Skeletal muscle tissue (tissue), 4 donors: Measurements from ENCODE around the gene UQCRQ. TPM values are rescaled to one million over a fixed set of nuclear protein-coding genes. Genes with fewer than 3 reads are reported as not detected.

Source experiments
- H3K27ac ChIP-seq: one replicate; pipeline ENCODE4 v1.7.0; 2013; ENCODE audit warnings: mild to moderate bottlenecking, low read depth, low read length, inconsistent platforms
- H3K27me3 ChIP-seq, 3 donors: one replicate each; pipeline ENCODE4 v1.7.0; 2013; ENCODE audit warnings: low read length in 3 of 3; ENCODE audit not compliant: control insufficient read depth in 3 of 3, insufficient read depth in 3 of 3
- H3K36me3 ChIP-seq, 3 donors: one replicate each; pipeline ENCODE4 v1.7.0; 2013; ENCODE audit warnings: low read length in 3 of 3; ENCODE audit not compliant: control insufficient read depth in 3 of 3, insufficient read depth in 3 of 3
- H3K4me1 ChIP-seq, 3 donors: one replicate each; pipeline ENCODE4 v1.7.0; 2013; ENCODE audit warnings: low read length in 3 of 3, mild to moderate bottlenecking in 3 of 3; ENCODE audit not compliant: control insufficient read depth in 3 of 3, insufficient read depth in 3 of 3
- H3K4me3 ChIP-seq, 3 donors: one replicate each; pipeline ENCODE4 v1.7.0; 2013; ENCODE audit warnings: low read length in 3 of 3
- H3K9ac ChIP-seq, 3 donors: one replicate each; pipeline ENCODE4 v1.7.0; 2013; ENCODE audit warnings: low read length in 3 of 3, mild to moderate bottlenecking in 3 of 3, moderate library complexity in 2 of 3, low read depth in 1 of 3
- H3K9me3 ChIP-seq, 3 donors: one replicate each; pipeline ENCODE4 v1.7.0; 2013; ENCODE audit warnings: low read length in 3 of 3; ENCODE audit not compliant: control insufficient read depth in 3 of 3
- total RNA-seq: library from RNA; depleted of rRNA; stranded (reverse); fragments of >200 nt; gene quantifications from one replicate; pipeline ENCODE4 v1.2.3, GENCODE V29; 2014
- donor health status: Osteomylitis.

UQCRQ gene
- total RNA-seq, 1 donor from 2014 or later, result 135 TPM

- peak overlapping the region; percentile 94 for H3K27ac ChIP-seq
- peak overlapping the region; percentile 90 to 97 (median 91) for H3K4me3 ChIP-seq
- H3K36me3 ChIP-seq, result peaks cover 24 to 34% (median 27%) of the 10 kb centered on the region in 3 donors
- H3K9ac ChIP-seq, result peak overlapping the region; percentile 92 to 97 (median 94)
- no peaks in the 10 kb centered on the region for H3K27me3 ChIP-seq
- H3K9me3 ChIP-seq, result no peaks in the 10 kb centered on the region
- peaks cover 18 to 42% (median 22%) of the 10 kb centered on the region in 3 donors for H3K4me1 ChIP-seq
Measured at GRCh38 chr5:132867046-132867451, 607 bp downstream of the UQCRQ start.

- Histone ChIP-seq H3K4me1 (peaks cover 25 to 54% (median 33%) of the 10 kb centered on the region in 3 donors), H3K27me3 (no peaks in the 10 kb centered on the region), H3K9me3 (no peaks in the 10 kb centered on the region), H3K27ac (no peak overlapping the region), H3K36me3 (peaks cover 27 to 40% (median 31%) of the 10 kb centered on the region in 3 donors), H3K4me3 (no peak overlapping the region), H3K9ac (no peak overlapping the region)
Measured at GRCh38 chr5:132868754-132869153, 2.3 kb downstream of the UQCRQ start.

GRCh38 chr5:132870801-132871200, 4.4 kb downstream of the UQCRQ start:
- Histone ChIP-seq H3K9ac (no peak overlapping the region), H3K4me3 (no peak overlapping the region), H3K9me3 (no peaks in the 10 kb centered on the region), H3K27me3 (no peaks in the 10 kb centered on the region), H3K27ac (no peak overlapping the region), H3K4me1 (peaks cover 22 to 51% (median 29%) of the 10 kb centered on the region in 3 donors), H3K36me3 (peaks cover 27 to 47% (median 31%) of the 10 kb centered on the region in 3 donors)

GRCh38 chr5:132871459-132872284, 5.2 kb downstream of the UQCRQ start:
- Histone ChIP-seq H3K9ac (no peak overlapping the region), H3K27me3 (no peaks in the 10 kb centered on the region), H3K36me3 (peaks cover 27 to 47% (median 31%) of the 10 kb centered on the region in 3 donors), H3K9me3 (no peaks in the 10 kb centered on the region), H3K4me1 (peaks cover 20 to 48% (median 28%) of the 10 kb centered on the region in 3 donors), H3K4me3 (no peak overlapping the region), H3K27ac (no peak overlapping the region)

GRCh38 chr5:132872788-132873118, 6.3 kb downstream of the UQCRQ start:
- peaks cover 21 to 43% (median 28%) of the 10 kb centered on the region in 3 donors for H3K36me3 ChIP-seq
- H3K27me3 ChIP-seq, result no peaks in the 10 kb centered on the region
- H3K9ac ChIP-seq, result no peak overlapping the region
- no peak overlapping the region for H3K4me3 ChIP-seq
- no peak overlapping the region for H3K27ac ChIP-seq
- H3K4me1 ChIP-seq, result peaks cover 17 to 43% (median 27%) of the 10 kb centered on the region in 3 donors
- no peaks in the 10 kb centered on the region for H3K9me3 ChIP-seq

- Histone ChIP-seq H3K27me3 (no peaks in the 10 kb centered on the region), H3K9ac (no peak within 1 kb of the TSS), H3K36me3 (peaks cover 21 to 37% (median 25%) of the 10 kb centered on the region in 3 donors), H3K9me3 (no peaks in the 10 kb centered on the region), H3K4me1 (peaks cover 21 to 40% (median 25%) of the 10 kb centered on the region in 3 donors), H3K4me3 (no peak within 1 kb of the TSS), H3K27ac (no peak within 1 kb of the TSS)
Measured at GRCh38 chr5:132873119-132873929, 6.9 kb downstream of the UQCRQ start, which contains the start of gene LEAP2. Gene LEAP2, plus strand, starts transcription at chr5:132873668. Its CDS starts 27 bp downstream, at chr5:132873695.

- Histone ChIP-seq H3K9ac (no peak overlapping the region), H3K27me3 (no peaks in the 10 kb centered on the region), H3K4me3 (no peak overlapping the region), H3K4me1 (peaks cover 25 to 40% (median 26%) of the 10 kb centered on the region in 3 donors), H3K27ac (no peak overlapping the region), H3K9me3 (no peaks in the 10 kb centered on the region), H3K36me3 (peaks cover 16 to 32% (median 20%) of the 10 kb centered on the region in 3 donors)
Measured at GRCh38 chr5:132873930-132874271, 7.5 kb downstream of the UQCRQ start.

- Histone ChIP-seq H3K36me3 (peaks cover 21 to 32% (median 23%) of the 10 kb centered on the region in 3 donors), H3K27me3 (no peaks in the 10 kb centered on the region), H3K4me3 (no peak overlapping the region), H3K9me3 (no peaks in the 10 kb centered on the region), H3K27ac (no peak overlapping the region), H3K9ac (no peak overlapping the region), H3K4me1 (peaks cover 17 to 30% (median 22%) of the 10 kb centered on the region in 3 donors)
Measured at GRCh38 chr5:132876020-132876759, 9.7 kb downstream of the UQCRQ start.

- no peaks in the 10 kb centered on the region for H3K27me3 ChIP-seq
- no peak overlapping the region for H3K4me3 ChIP-seq
- peaks cover 17 to 22% (median 20%) of the 10 kb centered on the region in 3 donors for H3K4me1 ChIP-seq
- peak overlapping the region; percentile 57 for H3K27ac ChIP-seq
- no peaks in the 10 kb centered on the region for H3K9me3 ChIP-seq
- no peak overlapping the region for H3K9ac ChIP-seq
- H3K36me3 ChIP-seq, result peaks cover 12 to 33% (median 28%) of the 10 kb centered on the region in 3 donors
Measured at GRCh38 chr5:132877466-132877865, 11.0 kb downstream of the UQCRQ start.
